GM12878 (cell line): ENCODE data around the gene DNAJC11. TPM values are rescaled to one million over a fixed set of nuclear protein-coding genes. Genes with fewer than 3 reads are reported as not detected.

Experiments used
- ASH2L ChIP-seq: fragments of 300-600, 200-600 bp; sonication (generic); IDR thresholded peaks from 2 replicates; pipeline ENCODE4 v1.6.1; 2017; ENCODE audit warnings: low read depth, mild to moderate bottlenecking, borderline replicate concordance
- ATF3 ChIP-seq: IDR thresholded peaks from 2 replicates; pipeline ENCODE4 v1.6.1; 2011; ENCODE audit warnings: low read depth, mild to moderate bottlenecking, low read length, moderate library complexity, borderline replicate concordance; ENCODE audit errors: extremely low read depth
- BACH1 ChIP-seq: fragments of 450-650 bp; IDR thresholded peaks from 2 replicates; pipeline ENCODE4 v1.6.1; 2017; ENCODE audit warnings: mild to moderate bottlenecking, borderline replicate concordance
- BHLHE40 ChIP-seq, 2 experiments: fragments of 450-650 bp in 1 of 2; IDR thresholded peaks; 2 replicates each; pipeline ENCODE4 v1.6.1; 2011 to 2017; ENCODE audit warnings: low read depth in 2 of 2, borderline replicate concordance in 1 of 2, improper control_type of control experiment in 1 of 2, low read length in 1 of 2, mild to moderate bottlenecking in 1 of 2
- BRCA1 ChIP-seq: IDR thresholded peaks from 2 replicates; pipeline ENCODE4 v1.6.1; 2011; ENCODE audit warnings: low read depth, low read length, improper control_type of control experiment
- CHD1 ChIP-seq: IDR thresholded peaks from 2 replicates; pipeline ENCODE4 v1.6.1; 2012; ENCODE audit warnings: low read depth, low read length, improper control_type of control experiment
- CREB1 ChIP-seq: IDR thresholded peaks from 2 replicates; pipeline ENCODE4 v1.6.1; 2012; ENCODE audit warnings: low read depth, mild to moderate bottlenecking, inconsistent platforms
- E4F1 ChIP-seq: fragments of 450-650 bp; IDR thresholded peaks from 2 replicates; pipeline ENCODE4 v1.6.1; 2018; ENCODE audit warnings: borderline replicate concordance, mild to moderate bottlenecking; ENCODE audit not compliant: partially characterized antibody
- HDGF ChIP-seq: fragments of 450-650 bp; IDR thresholded peaks from 2 replicates; pipeline ENCODE4 v1.6.1; 2016; ENCODE audit warnings: antibody characterized with exemption
- LARP7 ChIP-seq: fragments of 450-650 bp; IDR thresholded peaks from 2 replicates; pipeline ENCODE4 v1.6.1; 2017; ENCODE audit warnings: mild to moderate bottlenecking
- RB1 ChIP-seq: fragments of 450-650 bp; formaldehyde crosslinking; IDR thresholded peaks from 2 replicates; pipeline ENCODE4 v1.6.1; 2017; ENCODE audit warnings: mild to moderate bottlenecking, borderline replicate concordance
- SMARCA5 ChIP-seq: fragments of 450-650 bp; IDR thresholded peaks from 2 replicates; pipeline ENCODE4 v1.6.1; 2017; ENCODE audit warnings: mild to moderate bottlenecking
- USF2 ChIP-seq: IDR thresholded peaks from 2 replicates; pipeline ENCODE4 v1.6.1; 2011; ENCODE audit warnings: low read depth, low read length, improper control_type of control experiment, borderline replicate concordance
- YY1 ChIP-seq: IDR thresholded peaks from 2 replicates; pipeline ENCODE4 v1.6.1; 2011; ENCODE audit warnings: low read depth, mild to moderate bottlenecking, low read length
- ZNF207 ChIP-seq: fragments of 450-650 bp; IDR thresholded peaks from 2 replicates; pipeline ENCODE4 v1.6.1; 2014; ENCODE audit warnings: antibody characterized with exemption, mild to moderate bottlenecking, borderline replicate concordance
- ZSCAN29 ChIP-seq: fragments of 450-650 bp; IDR thresholded peaks from 2 replicates; pipeline ENCODE4 v1.6.1; 2017; ENCODE audit warnings: mild to moderate bottlenecking, moderate library complexity
- polyA plus RNA-seq, 11 experiments: library from polyadenylated mRNA; depleted of rRNA in 4 of 11; unstranded in 6 of 11; stranded (reverse) in 5 of 11; fragments of >200 nt; fragmentation: Nextera tagmentation in 4 of 11; fragmentation: Illumina TruSeq in 1 of 11; extraction: Ambion mirVana in 4 of 11; extraction: Trizol in 1 of 11; gene quantifications; 1 replicate in 1 of 11; 2 replicates in 10 of 11; pipeline versions ENCODE4 v1.2.1 to v1.2.3, GENCODE V29; 2011 to 2016; ENCODE audit warnings: inconsistent platforms in 2 of 11, missing spikeins in 2 of 11, low read depth in 1 of 11
- total RNA-seq, 4 experiments: library from RNA; depleted of rRNA in 3 of 4; stranded (reverse); fragments of >200 nt in 3 of 4; fragmentation: Illumina TruSeq in 1 of 4; extraction: Trizol in 1 of 4; gene quantifications; 2 replicates each; pipeline versions ENCODE4 v1.2.1 to v1.2.3, GENCODE V29; 2013 to 2021

DNAJC11 gene
- total and polyA plus RNA-seq, 10 of the 15 experiments (the other 5 are each of a cell fraction or from before 2014, with no cell fraction given) = 5.0 to 58.8 (median 39.5) TPM

GRCh38 chr1:6624710-6625583 lies 76.7 kb downstream of the DNAJC11 start, which contains the start of gene THAP3 (continued):
- no peak for TF ChIP-seq E4F1
- no peak for TF ChIP-seq ZNF207
- TF ChIP-seq BHLHE40 (IDR thresholded peaks at IDR 0.05; ENCODE audit: borderline replicate concordance in 1 of 2, low read depth in 2 of 2, low read length in 1 of 2) = peak in 1 of 2 experiments; percentile 61; a peak in 2 of 4 replicates
- peak; percentile 98 for TF ChIP-seq YY1
- no peak for TF ChIP-seq USF2
- TF ChIP-seq BACH1 = peak; percentile 82
- peak; percentile 70; the same call in 1 of the 2 replicates for TF ChIP-seq ZSCAN29
- TF ChIP-seq HDGF = peak; percentile 75
- no peak for TF ChIP-seq CHD1
- peak; percentile 93 for TF ChIP-seq LARP7
- TF ChIP-seq BRCA1 = no peak
- TF ChIP-seq RB1 = peak; percentile 79; the same call in 1 of the 2 replicates
- peak; percentile 73 for TF ChIP-seq CREB1
- TF ChIP-seq SMARCA5 = peak; percentile 67; the same call in 1 of the 2 replicates
- no peak for TF ChIP-seq ATF3
- TF ChIP-seq ASH2L = no peak
